WTC11 (cell line): ENCODE results near the gene EDC3. TPM values are rescaled to one million over a fixed set of nuclear protein-coding genes. Genes with fewer than 3 reads are reported as not detected.

ENCODE experiments used
- ATAC-seq: fragments of 200-7000 bp; cut with Tn5 transposase; 2 replicates; pipeline ENCODE4 v1.10.0; 2021; ENCODE audit warnings: mild to moderate bottlenecking, moderate library complexity
- CTCF ChIA-PET: fragments of 300-600 bp; sonication (Branson Sonifier 250); formaldehyde crosslinking; loops from one replicate; lab custom pipeline; 2021; ENCODE audit warnings: antibody characterized with exemption; lab: Charles Lee
- POLR2A ChIA-PET: fragments of 350-600 bp; sonication (Branson Sonifier 250); formaldehyde crosslinking; loops from one replicate; lab custom pipeline; 2021; ENCODE audit warnings: antibody characterized with exemption; lab: Charles Lee
- DNase-seq: peaks from one replicate; pipeline ENCODE4 v3.0.0; 2021; ENCODE audit warnings: low spot score
- H3K27ac Mint-ChIP-seq: 2 replicates; pipeline ENCODE4 v1.8.0; 2021; ENCODE audit warnings: mixed read lengths
- H3K27me3 Mint-ChIP-seq: 2 replicates; pipeline ENCODE4 v1.8.0; 2021; ENCODE audit warnings: low read depth, mild to moderate bottlenecking, moderate library complexity, mixed read lengths
- H3K36me3 Mint-ChIP-seq: 2 replicates; pipeline ENCODE4 v1.8.0; 2021; ENCODE audit warnings: mixed read lengths
- H3K4me1 Mint-ChIP-seq: 2 replicates; pipeline ENCODE4 v1.8.0; 2022; ENCODE audit warnings: mixed read lengths
- H3K4me3 Mint-ChIP-seq: 2 replicates; pipeline ENCODE4 v1.8.0; 2021; ENCODE audit warnings: mild to moderate bottlenecking, moderate library complexity, mixed read lengths
- H3K9me3 Mint-ChIP-seq: 2 replicates; pipeline ENCODE4 v1.8.0; 2021; ENCODE audit warnings: mixed read lengths
- ATF6 ChIP-seq: sonication (generic); formaldehyde crosslinking; IDR thresholded peaks from 2 replicates; pipeline ENCODE4 v1.8.1; 2023; ENCODE audit warnings: mild to moderate bottlenecking, missing genetic modification reagents
- CBFB ChIP-seq: sonication (generic); formaldehyde crosslinking; IDR thresholded peaks from 2 replicates; pipeline ENCODE4 v1.8.1; 2022; ENCODE audit warnings: mild to moderate bottlenecking, low read depth, missing genetic modification reagents
- CDX4 ChIP-seq: fragments of 250-450 bp; sonication (Bioruptor Pico); IDR thresholded peaks from 2 replicates; pipeline ENCODE4 v1.9.0; 2021; ENCODE audit warnings: moderate library complexity, mild to moderate bottlenecking, inconsistent platforms, borderline replicate concordance
- CTCF ChIP-seq: fragments of 200-600 bp; IDR thresholded peaks from 2 replicates; pipeline ENCODE4 v1.8.0; 2022; ENCODE audit warnings: antibody characterized with exemption
- E2F1 ChIP-seq: sonication (generic); formaldehyde crosslinking; IDR thresholded peaks from 2 replicates; pipeline ENCODE4 v1.8.0; 2022; ENCODE audit warnings: mild to moderate bottlenecking, missing genetic modification reagents
- FOXJ3 ChIP-seq: sonication (generic); formaldehyde crosslinking; IDR thresholded peaks from 2 replicates; pipeline ENCODE4 v1.9.0; 2021; ENCODE audit warnings: missing genetic modification reagents, mild to moderate bottlenecking, borderline replicate concordance
- GTF2I ChIP-seq: fragments of 250-450 bp; sonication (Bioruptor Pico); conservative IDR thresholded peaks from 2 replicates; pipeline ENCODE4 v1.4.0; 2021; ENCODE audit warnings: mild to moderate bottlenecking
- HMGA2 ChIP-seq: fragments of 250-450 bp; sonication (Bioruptor Pico); IDR thresholded peaks from 2 replicates; pipeline ENCODE4 v1.4.0; 2021; ENCODE audit warnings: mild to moderate bottlenecking, moderate library complexity
- KAT7 ChIP-seq: sonication (generic); formaldehyde crosslinking; IDR thresholded peaks from 2 replicates; pipeline ENCODE4 v1.8.1; 2023; ENCODE audit warnings: missing genetic modification reagents, mild to moderate bottlenecking, borderline replicate concordance
- MXD4 ChIP-seq: fragments of 250-450 bp; sonication (Bioruptor Pico); IDR thresholded peaks from 2 replicates; pipeline ENCODE4 v1.8.0; 2021; ENCODE audit warnings: mild to moderate bottlenecking, moderate library complexity, borderline replicate concordance
- NR3C1 ChIP-seq: sonication (generic); formaldehyde crosslinking; conservative IDR thresholded peaks from 2 replicates; pipeline ENCODE4 v1.8.1; 2023; ENCODE audit warnings: low read depth, mild to moderate bottlenecking, missing genetic modification reagents
- STAT6 ChIP-seq: sonication (generic); formaldehyde crosslinking; conservative IDR thresholded peaks from 2 replicates; pipeline ENCODE4 v1.8.1; 2023; ENCODE audit warnings: mild to moderate bottlenecking, low read depth, missing genetic modification reagents, moderate library complexity
- TCF7 ChIP-seq: sonication (generic); formaldehyde crosslinking; IDR thresholded peaks from 2 replicates; pipeline ENCODE4 v1.8.0; 2022; ENCODE audit warnings: mild to moderate bottlenecking, low read depth, missing genetic modification reagents, moderate library complexity
- USF2 ChIP-seq: sonication (generic); formaldehyde crosslinking; IDR thresholded peaks from 2 replicates; pipeline ENCODE4 v1.8.1; 2023; ENCODE audit warnings: mild to moderate bottlenecking, missing genetic modification reagents, moderate library complexity
- ZMAT4 ChIP-seq: fragments of 250-450 bp; sonication (Bioruptor Pico); IDR thresholded peaks from 2 replicates; pipeline ENCODE4 v1.9.0; 2021; ENCODE audit warnings: mild to moderate bottlenecking
- ZNF317 ChIP-seq: sonication (generic); formaldehyde crosslinking; IDR thresholded peaks from 2 replicates; pipeline ENCODE4 v1.8.1; 2023; ENCODE audit warnings: low read depth, mild to moderate bottlenecking, moderate library complexity, missing genetic modification reagents, borderline replicate concordance
- ZNF671 ChIP-seq: fragments of 250-450 bp; sonication (Bioruptor Pico); IDR thresholded peaks from 2 replicates; pipeline ENCODE4 v1.8.0; 2021; ENCODE audit warnings: mild to moderate bottlenecking
- total RNA-seq: library from RNA; stranded (reverse); gene quantifications from 3 replicates; pipeline ENCODE4 v1.2.3, GENCODE V29; 2021

The EDC3 gene
- total RNA-seq, 1 experiment from 2014 or later, result 54.7 TPM

- no peak for TF ChIP-seq STAT6 (CRISPR knock-in tag)
Observed at GRCh38 chr15:74682954-74683353, 12.9 kb downstream of the EDC3 start (continued).

- H3K4me3 Mint-ChIP-seq, result no peak overlapping the region
- peaks cover 22% of the 10 kb centered on the region for H3K36me3 Mint-ChIP-seq
- H3K9me3 Mint-ChIP-seq, result peaks cover 9% of the 10 kb centered on the region
- DNase-seq, result no peak
- TF ChIP-seq CBFB (CRISPR knock-in tag) (no peak), E2F1 (CRISPR knock-in tag) (no peak), STAT6 (CRISPR knock-in tag) (no peak), ZNF317 (CRISPR knock-in tag) (no peak), HMGA2 (CRISPR knock-in tag) (no peak), KAT7 (CRISPR knock-in tag) (no peak), MXD4 (CRISPR knock-in tag) (no peak), USF2 (no peak), CTCF (no peak), ATF6 (no peak)
- POLR2A ChIA-PET, result no interaction called here
- H3K27me3 Mint-ChIP-seq, result no peaks in the 10 kb centered on the region
- no peaks in the 10 kb centered on the region for H3K4me1 Mint-ChIP-seq
- CTCF ChIA-PET, result interaction anchor here (0.6 to 1.8 kb wide), 2 partner anchors 48 to 194 kb away, joined by 3 to 6 read pairs; no protein-coding TSS in a partner anchor
- H3K27ac Mint-ChIP-seq, result no peak overlapping the region
- no peak for ATAC-seq
Observed at GRCh38 chr15:74680456-74680855, 15.4 kb downstream of the EDC3 start.

- H3K27ac Mint-ChIP-seq, result no peak overlapping the region
- DNase-seq (no peak), ATAC-seq (no peak)
- peaks cover 21% of the 10 kb centered on the region for H3K36me3 Mint-ChIP-seq
- no peaks in the 10 kb centered on the region for H3K9me3 Mint-ChIP-seq
- ChIA-PET POLR2A (no interaction called here), CTCF (interaction anchor here (1.1 kb wide), 2 partner anchors 45 to 86 kb away, joined by 3 read pairs; no protein-coding TSS in a partner anchor)
- no peak overlapping the region for H3K4me3 Mint-ChIP-seq
- H3K27me3 Mint-ChIP-seq, result no peaks in the 10 kb centered on the region
- no peaks in the 10 kb centered on the region for H3K4me1 Mint-ChIP-seq
- TF ChIP-seq CDX4 (CRISPR knock-in tag) (no peak), TCF7 (CRISPR knock-in tag) (no peak), ZNF317 (CRISPR knock-in tag) (no peak), ZNF671 (CRISPR knock-in tag) (no peak), FOXJ3 (CRISPR knock-in tag) (no peak), GTF2I (CRISPR knock-in tag) (no peak), ZMAT4 (CRISPR knock-in tag) (no peak), ATF6 (no peak), NR3C1 (CRISPR knock-in tag) (no peak), KAT7 (CRISPR knock-in tag) (no peak)
Observed at GRCh38 chr15:74676801-74677200, 19.0 kb downstream of the EDC3 start.
